ENCODE results near the gene COL4A1.

Gene COL4A1

DNA sequence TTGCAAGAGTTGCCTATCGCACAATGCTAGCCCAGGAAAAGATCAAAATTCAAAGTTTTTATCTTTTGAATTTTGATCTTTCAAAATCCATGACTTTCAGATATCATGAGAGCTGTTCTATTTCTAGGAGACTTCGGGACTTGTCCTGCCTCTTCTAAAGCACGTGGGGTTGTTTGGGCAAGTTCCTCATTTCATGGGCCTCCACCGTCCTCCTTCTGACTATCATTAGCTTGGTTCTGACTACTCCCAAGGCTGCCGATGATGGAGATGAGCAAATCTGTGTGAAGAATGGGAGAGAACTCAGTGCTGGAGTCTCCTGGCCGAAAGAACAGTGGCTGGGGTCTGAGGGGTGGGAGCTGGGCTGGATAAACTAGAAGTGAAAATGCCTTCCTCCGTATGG, 86.5 kb downstream of the COL4A1 start:
- no peak for DNase-seq (ENCODE audit: low read depth)

GRCh38 chr13:110218581-110219201, 88.3 kb downstream of the COL4A1 start:
- DNase-seq (ENCODE audit: low read depth) = no peak

GRCh38 chr13:110217811-110218210, 89.1 kb downstream of the COL4A1 start:
- no peak for DNase-seq (ENCODE audit: low read depth)

- no peak for DNase-seq (ENCODE audit: low read depth)
Measured at GRCh38 chr13:110217085-110217484, 89.9 kb downstream of the COL4A1 start.

- DNase-seq (ENCODE audit: low read depth) = no peak
Measured at GRCh38 chr13:110216398-110217041, 90.4 kb downstream of the COL4A1 start.

- no peak for DNase-seq (ENCODE audit: low read depth)
Measured at GRCh38 chr13:110216006-110216397, 91.0 kb downstream of the COL4A1 start.

- no peak for DNase-seq (ENCODE audit: low read depth)
Measured at GRCh38 chr13:110215606-110216005, 91.4 kb downstream of the COL4A1 start.

DNA sequence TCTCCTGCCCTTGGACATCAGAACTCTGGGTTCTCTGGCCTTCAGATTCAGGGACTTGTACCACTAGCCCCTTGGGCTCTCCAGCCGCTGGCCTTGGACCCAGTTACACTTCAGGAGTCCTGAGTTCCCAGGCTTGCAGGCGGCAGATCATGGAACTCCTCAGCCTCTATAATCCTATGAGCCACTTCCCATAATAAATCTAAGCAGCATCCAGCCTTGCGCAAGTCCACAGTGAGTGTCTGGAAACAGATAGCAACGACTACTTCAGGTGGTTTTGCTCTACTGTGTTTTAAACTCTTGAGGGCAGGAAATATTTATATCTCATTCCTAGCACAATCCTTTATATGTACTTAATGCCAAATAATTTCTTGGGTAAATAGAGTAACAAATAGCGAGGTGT, 92.3 kb downstream of the COL4A1 start:
- DNase-seq (ENCODE audit: low read depth) = no peak

DNA sequence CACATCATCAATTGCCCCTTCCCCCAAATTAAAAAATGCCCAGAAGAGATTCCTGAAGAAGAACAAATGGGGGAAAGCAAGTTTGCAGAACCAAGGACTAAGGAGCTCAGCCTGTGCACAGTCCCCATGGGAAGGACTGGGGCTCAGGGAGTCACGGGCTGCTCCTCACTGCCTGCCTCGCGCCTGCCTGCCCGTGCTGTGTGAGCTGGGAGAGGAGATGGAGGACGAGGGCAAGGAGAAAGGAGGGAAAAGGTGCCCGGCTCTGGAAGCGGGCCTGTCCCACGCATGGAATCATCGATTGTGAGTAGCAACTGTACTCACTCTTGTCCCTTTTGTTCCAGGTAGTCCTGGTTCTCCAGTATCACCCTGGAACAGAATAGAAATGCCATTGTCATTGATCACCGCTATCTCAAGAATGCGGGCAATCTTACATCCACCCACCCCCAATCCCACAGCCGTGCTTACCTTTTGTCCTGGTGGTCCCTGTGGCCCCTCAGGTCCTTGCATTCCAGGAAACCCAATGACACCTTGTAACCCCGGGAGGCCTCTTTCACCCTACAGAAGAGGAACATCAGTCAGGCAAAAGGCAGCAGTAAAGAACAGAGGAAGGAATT, 93.4 kb downstream of the COL4A1 start:
- no peak for DNase-seq (ENCODE audit: low read depth)

GRCh38 chr13:110212529-110212928, 94.4 kb downstream of the COL4A1 start:
- no peak for DNase-seq (ENCODE audit: low read depth)

DNA sequence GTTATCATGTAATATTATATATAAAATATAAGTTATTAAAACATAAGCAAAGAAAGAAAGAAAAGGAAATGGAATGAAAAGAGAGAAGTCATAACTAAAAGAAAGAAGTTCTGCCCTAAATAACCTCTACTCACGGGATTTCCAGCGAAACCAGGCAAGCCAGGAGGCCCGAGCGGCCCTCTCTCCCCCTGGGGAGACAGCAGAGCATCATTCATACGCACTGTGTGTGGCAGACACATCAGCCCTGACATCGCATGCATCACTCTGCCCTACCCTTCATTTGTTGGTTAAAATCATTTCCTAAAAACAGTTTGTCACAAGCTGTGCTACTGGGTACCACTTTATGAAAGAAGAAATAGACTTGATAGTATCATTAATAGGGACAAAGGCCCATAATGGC, 95.2 kb downstream of the COL4A1 start:
- no peak for DNase-seq (ENCODE audit: low read depth)

- no peak for DNase-seq (ENCODE audit: low read depth)
Measured at GRCh38 chr13:110211046-110211445, 95.9 kb downstream of the COL4A1 start.

GRCh38 chr13:110210604-110210985, 96.4 kb downstream of the COL4A1 start:
- no peak for DNase-seq (ENCODE audit: low read depth)

GRCh38 chr13:110209950-110210603, 96.9 kb downstream of the COL4A1 start:
- DNase-seq (ENCODE audit: low read depth) = no peak

DNA sequence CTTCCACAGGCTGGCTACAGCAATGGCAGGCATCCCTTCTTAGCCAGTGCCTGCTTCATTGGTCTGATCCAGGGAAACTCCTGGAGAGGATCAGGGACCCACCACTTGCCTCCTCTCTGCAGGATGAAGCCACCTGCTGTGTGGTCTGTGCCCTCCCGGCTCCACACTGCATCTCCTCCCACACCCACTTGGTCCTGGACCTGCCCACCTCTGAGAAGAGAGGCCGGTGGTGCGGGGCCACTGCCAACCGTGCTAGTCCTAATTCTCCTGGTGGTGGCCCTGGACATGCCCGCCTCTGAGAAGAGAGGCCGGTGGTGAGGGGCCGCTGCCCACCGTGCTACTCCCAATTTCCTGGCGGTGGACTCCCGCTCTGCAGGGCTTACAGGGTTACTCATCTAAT, 98.8 kb downstream of the COL4A1 start:
- no peak for DNase-seq (ENCODE audit: low read depth)

GRCh38 chr13:110206996-110207395, 100.0 kb downstream of the COL4A1 start:
- DNase-seq (ENCODE audit: low read depth) = no peak

DNA sequence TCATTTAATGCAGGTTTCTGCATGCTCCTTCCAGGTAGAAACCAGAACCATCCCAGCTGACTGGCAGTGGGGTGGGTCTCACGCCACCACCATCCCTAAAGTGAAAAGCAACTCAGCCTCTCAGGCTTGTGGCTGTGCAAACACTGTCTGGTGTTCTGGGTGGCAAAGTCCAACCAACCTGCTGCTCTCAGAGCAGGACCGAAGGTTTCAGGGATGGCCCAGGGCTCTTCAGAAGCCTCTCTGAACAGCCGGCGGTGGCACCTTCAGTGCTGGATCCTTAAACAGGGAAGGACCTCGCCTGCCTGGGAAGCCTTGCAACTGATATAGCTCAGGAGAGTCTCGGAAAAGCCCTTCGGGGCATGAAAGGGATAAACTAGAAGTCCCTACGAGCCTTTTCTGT, 100.8 kb downstream of the COL4A1 start:
- no peak for DNase-seq (ENCODE audit: low read depth)

DNA sequence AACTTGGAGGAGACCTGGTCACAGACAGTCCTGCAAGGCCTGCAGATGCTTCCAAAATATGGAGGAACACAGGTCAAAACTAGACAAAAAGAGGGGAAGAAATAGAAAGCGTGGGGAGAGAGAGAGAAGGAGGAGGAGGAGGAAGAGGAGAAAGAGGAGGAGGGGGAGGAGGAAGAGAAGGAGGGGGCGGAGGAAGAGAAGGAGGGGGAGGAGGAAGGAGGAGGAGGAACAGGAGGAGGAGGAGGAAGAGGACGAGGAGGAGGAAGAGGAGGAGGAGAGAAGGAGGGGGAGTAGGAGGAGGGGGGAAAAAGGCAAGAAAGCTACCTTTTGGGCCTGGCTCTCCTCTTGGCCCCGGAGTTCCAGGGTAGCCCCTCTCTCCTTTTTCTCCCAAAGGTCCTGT, 105.8 kb downstream of the COL4A1 start:
- no peak for DNase-seq (ENCODE audit: low read depth)

DNA sequence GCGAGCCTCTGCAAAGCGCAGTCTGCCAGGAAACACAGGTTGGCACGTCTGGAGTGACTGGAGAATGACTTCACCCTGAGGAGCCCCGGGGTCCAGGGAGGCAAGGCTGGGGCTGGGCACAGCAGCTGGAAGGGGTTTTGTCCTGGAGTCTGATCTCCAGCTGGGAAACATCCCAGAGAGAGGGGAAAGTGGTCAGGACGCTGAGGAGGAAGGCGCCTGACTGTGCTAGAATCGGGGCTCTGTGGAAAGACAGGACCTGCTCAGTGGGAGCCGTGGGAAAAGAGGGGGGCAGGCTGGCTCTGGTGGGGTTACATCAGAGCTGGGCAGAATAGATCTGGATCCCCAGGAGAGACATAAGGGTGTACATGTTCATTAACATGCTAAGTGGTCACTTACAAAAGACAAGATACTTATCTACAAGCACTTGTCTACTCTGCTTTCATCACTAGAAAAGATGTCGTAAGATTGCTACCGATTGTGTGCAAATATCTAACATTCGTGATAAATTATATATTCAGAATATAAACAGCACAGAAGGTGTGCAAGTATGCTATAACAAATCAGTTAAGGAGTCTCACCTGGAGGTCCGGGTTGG, 106.6 kb downstream of the COL4A1 start:
- no peak for DNase-seq (ENCODE audit: low read depth)

- DNase-seq (ENCODE audit: low read depth) = no peak
Measured at GRCh38 chr13:110199046-110199831, 107.7 kb downstream of the COL4A1 start.

- DNase-seq (ENCODE audit: low read depth) = no peak
Measured at GRCh38 chr13:110197471-110197870, 109.5 kb downstream of the COL4A1 start.

DNA sequence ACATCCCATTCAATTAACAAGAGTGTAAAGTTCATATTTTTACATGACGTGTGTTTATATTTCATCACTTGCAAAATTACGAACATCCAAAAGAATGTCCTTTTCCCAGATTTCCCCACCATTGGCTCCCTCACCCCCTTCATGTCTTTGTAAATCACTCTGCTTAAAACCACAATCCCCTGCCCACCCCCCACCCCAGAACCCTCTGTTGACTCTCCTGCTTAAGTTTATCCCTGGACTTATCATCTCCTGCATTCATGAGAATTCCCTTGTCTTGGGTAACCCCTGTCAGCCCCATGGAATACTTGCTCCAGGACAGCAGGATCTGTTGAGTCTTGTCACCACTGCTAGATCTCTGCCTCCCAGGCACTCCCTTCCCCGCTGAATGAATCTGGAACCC, 109.9 kb downstream of the COL4A1 start:
- DNase-seq (ENCODE audit: low read depth) = no peak

Measured in stimulated activated CD8-positive, alpha-beta memory T cell treated with anti-CD3 and anti-CD28 coated beads, Interleukin-4, amount 100 ng/mL, for 24 hours (primary cell).